Natural killer cell (primary cell): ENCODE results near the gene PGAP3. TPM values are rescaled to one million over a fixed set of nuclear protein-coding genes. Genes with fewer than 3 reads are reported as not detected.
A peak's percentile ranks its signal among the peaks of the same experiment; 100 is the strongest.

ENCODE experiments used
- ATAC-seq, 3 donors: fragments of 150-1000 bp in 2 of 3; fragments of 200-7000 bp in 1 of 3; cut with Tn5 transposase; 1 replicate in 1 of 3; 2 replicates in 2 of 3; pipeline ENCODE4 v1.10.0; 2021; ENCODE audit warnings: mild to moderate bottlenecking in 2 of 3, moderate library complexity in 2 of 3
- DNase-seq, 2 donors: peaks; one replicate each; pipeline versions ENCODE4 v3.0.0 to v3.0.0-alpha.2; 2013 to 2021; ENCODE audit warnings: mixed read lengths in 1 of 2
- H3K27ac ChIP-seq: one replicate; pipeline ENCODE4 v1.5.1; 2013; ENCODE audit warnings: mild to moderate bottlenecking, low read length
- H3K27me3 ChIP-seq: one replicate; pipeline ENCODE4 v1.6.1; 2013; ENCODE audit warnings: low read length; ENCODE audit not compliant: control insufficient read depth, insufficient read depth
- H3K36me3 ChIP-seq: one replicate; pipeline ENCODE4 v1.6.1; 2013; ENCODE audit warnings: low read length; ENCODE audit not compliant: control insufficient read depth, insufficient read depth
- H3K4me1 ChIP-seq: one replicate; pipeline ENCODE4 v1.6.1; 2013; ENCODE audit warnings: low read length; ENCODE audit not compliant: control insufficient read depth, insufficient read depth
- H3K4me3 ChIP-seq: one replicate; pipeline ENCODE4 v1.5.1; 2013; ENCODE audit warnings: low read length
- H3K9me3 ChIP-seq: one replicate; pipeline ENCODE4 v1.6.1; 2013; ENCODE audit warnings: low read length; ENCODE audit not compliant: control insufficient read depth, insufficient read depth
- H3K27ac Mint-ChIP-seq, 2 donors: one replicate each; pipeline ENCODE4 v1.8.0; 2022; ENCODE audit warnings: mild to moderate bottlenecking in 2 of 2, mixed read lengths in 2 of 2, moderate library complexity in 1 of 2
- H3K27me3 Mint-ChIP-seq, 2 donors: one replicate each; pipeline ENCODE4 v1.8.0; 2022; ENCODE audit warnings: low read depth in 2 of 2, mixed read lengths in 2 of 2
- H3K36me3 Mint-ChIP-seq: one replicate; pipeline ENCODE4 v1.8.0; 2022; ENCODE audit warnings: mixed read lengths
- H3K4me1 Mint-ChIP-seq, 2 donors: one replicate each; pipeline ENCODE4 v1.8.0; 2022; ENCODE audit warnings: mixed read lengths in 2 of 2
- H3K4me3 Mint-ChIP-seq: one replicate; pipeline ENCODE4 v1.8.0; 2022; ENCODE audit warnings: mild to moderate bottlenecking, moderate library complexity, mixed read lengths
- H3K9me3 Mint-ChIP-seq, 2 donors: one replicate each; pipeline ENCODE4 v1.8.0; 2022; ENCODE audit warnings: mixed read lengths in 2 of 2
- CTCF ChIP-seq: fragments of 200-600 bp; IDR thresholded peaks from one replicate; pipeline ENCODE4 v1.8.0; 2022; ENCODE audit warnings: antibody characterized with exemption
- WGBS: methylation state at CpG from one replicate; pipeline ENCODE4 v1.1.7; 2013; ENCODE audit warnings: missing lambda C conversion rate; ENCODE audit not compliant: insufficient coverage; 5-methylcytosine and 5-hydroxymethylcytosine counted together
- intact Hi-C: fragments of 100-400 bp; cut with micrococcal nuclease; formaldehyde crosslinking; loops from one replicate; pipeline ENCODE4 v1.14.2; 2022
- total RNA-seq, 4 donors: library from RNA; stranded (reverse); fragments of 120-200 nt in 1 of 4; gene quantifications; one replicate each; pipeline versions ENCODE4 v1.2.3 to v1.2.4, GENCODE V29; 2013 to 2022

The PGAP3 gene
- total RNA-seq, 3 donors from 2014 or later (not counting 1 experiment from before 2014, with no cell fraction given) = 45.8 to 57.8 (median 52.4) TPM

GRCh38 chr17:39677542-39678339 lies 10.1 kb downstream of the PGAP3 start:
- Mint-ChIP-seq H3K4me3 (peak overlapping the region; percentile 35), H3K27ac (peak overlapping the region; percentile 95 to 98), H3K36me3 (no peaks in the 10 kb centered on the region), H3K4me1 (peaks cover 56 to 66% of the 10 kb centered on the region in 2 donors), H3K9me3 (no peaks in the 10 kb centered on the region), H3K27me3 (no peaks in the 10 kb centered on the region)
- H3K9me3 ChIP-seq = no peaks in the 10 kb centered on the region
- no peak for ATAC-seq
- peaks cover 69% of the 10 kb centered on the region for H3K4me1 ChIP-seq
- peak overlapping the region; percentile 62 for H3K27ac ChIP-seq
- intact Hi-C loops = loop anchor here (5.0 to 10.0 kb wide), 2 partner anchors 40 to 57 kb away; partner anchors contain the start of genes GRB7, MIEN1 and STARD3
- H3K36me3 ChIP-seq = peaks cover 3% of the 10 kb centered on the region
- no peak for TF ChIP-seq CTCF
- no peaks in the 10 kb centered on the region for H3K27me3 ChIP-seq
- no peak overlapping the region for H3K4me3 ChIP-seq
- 75% methylated on average over 13 of the region's 13 CpGs for WGBS
- DNase-seq = no peak

GRCh38 chr17:39677072-39677471 lies 10.8 kb downstream of the PGAP3 start:
- ATAC-seq = no peak
- Histone ChIP-seq H3K9me3 (no peaks in the 10 kb centered on the region), H3K27ac (peak overlapping the region; percentile 62), H3K27me3 (no peaks in the 10 kb centered on the region), H3K4me1 (peaks cover 69% of the 10 kb centered on the region), H3K4me3 (no peak overlapping the region), H3K36me3 (no peaks in the 10 kb centered on the region)
- peak overlapping the region; percentile 95 to 98 for H3K27ac Mint-ChIP-seq
- H3K27me3 Mint-ChIP-seq = no peaks in the 10 kb centered on the region
- no peak for TF ChIP-seq CTCF
- H3K4me3 Mint-ChIP-seq = no peak overlapping the region
- 77% methylated on average over 7 of the region's 8 CpGs for WGBS
- H3K36me3 Mint-ChIP-seq = no peaks in the 10 kb centered on the region
- no peak for DNase-seq
- intact Hi-C loops = loop anchor here (5.0 to 10.0 kb wide), 2 partner anchors 40 to 58 kb away; partner anchors contain the start of genes GRB7, MIEN1 and STARD3
- no peaks in the 10 kb centered on the region for H3K9me3 Mint-ChIP-seq
- H3K4me1 Mint-ChIP-seq = peaks cover 56 to 70% of the 10 kb centered on the region in 2 donors

GRCh38 chr17:39676198-39676819 lies 11.5 kb downstream of the PGAP3 start:
- DNase-seq (peak; percentile 61 to 81), ATAC-seq (peak; percentile 86 to 88 (median 88))
- no peaks in the 10 kb centered on the region for H3K36me3 Mint-ChIP-seq
- WGBS = 18% methylated on average over 7 of the region's 7 CpGs
- peak overlapping the region; percentile 80 for H3K4me3 Mint-ChIP-seq
- peak overlapping the region; percentile 62 for H3K27ac ChIP-seq
- no peaks in the 10 kb centered on the region for H3K9me3 ChIP-seq
- H3K27me3 Mint-ChIP-seq = no peaks in the 10 kb centered on the region
- no peak for TF ChIP-seq CTCF
- H3K4me1 ChIP-seq = peaks cover 69% of the 10 kb centered on the region
- H3K4me3 ChIP-seq = no peak overlapping the region
- peak overlapping the region; percentile 95 to 98 for H3K27ac Mint-ChIP-seq
- no peaks in the 10 kb centered on the region for H3K36me3 ChIP-seq
- peaks cover 56 to 74% of the 10 kb centered on the region in 2 donors for H3K4me1 Mint-ChIP-seq
- intact Hi-C loops = loop anchor here (5.0 to 10.0 kb wide), 2 partner anchors 39 to 58 kb away; partner anchors contain the start of genes GRB7, MIEN1 and STARD3
- no peaks in the 10 kb centered on the region for H3K9me3 Mint-ChIP-seq
- H3K27me3 ChIP-seq = no peaks in the 10 kb centered on the region
